HS-27A (cell line): Measurements from ENCODE around the gene VIPR1.
A peak's percentile ranks its signal among the peaks of the same experiment; 100 is the strongest.
"Not testable (repeated sequence)": the region's sequence is repeated elsewhere in the genome, so short reads cannot be mapped to it uniquely, and the experiment has no call there.

ENCODE experiments used
- DNase-seq: peaks from one replicate; pipeline ENCODE4 v3.0.0-alpha.2; 2012; ENCODE audit warnings: low read depth, missing footprints

VIPR1 gene

GRCh38 chr3:42578054-42578453 lies 75.6 kb downstream of the VIPR1 start:
- no peak for DNase-seq

- DNase-seq = not testable (repeated sequence)
These were observed 76.9 kb downstream of the VIPR1 start for GRCh38 chr3:42579346-42579745.

GRCh38 chr3:42581400-42581708 lies 78.9 kb downstream of the VIPR1 start:
- no peak for DNase-seq

GRCh38 chr3:42581709-42582473 lies 79.4 kb downstream of the VIPR1 start, which contains the start of gene SEC22C:
SEC22C (minus strand) TSS chr3:42581967; CDS start chr3:42569046, 12,921 bp downstream.
- DNase-seq = peak; percentile 82

GRCh38 chr3:42582474-42583070 lies 80.1 kb downstream of the VIPR1 start:
- no peak for DNase-seq
